CD4-positive, alpha-beta T cell (primary cell): Measurements from ENCODE around the gene FZD8. TPM values are rescaled to one million over a fixed set of nuclear protein-coding genes. Genes with fewer than 3 reads are reported as not detected.

Source experiments
- ATAC-seq: fragments of 200-7000 bp; cut with Tn5 transposase; one replicate; pipeline ENCODE4 v1.10.0; 2022; ENCODE audit warnings: mild to moderate bottlenecking; ENCODE audit not compliant: poor library complexity
- CTCF ChIA-PET: fragments of 350-600 bp; sonication (Branson Sonifier 250); formaldehyde crosslinking; loops from one replicate; lab custom pipeline; 2021; ENCODE audit warnings: antibody characterized with exemption, inconsistent platforms; lab: Charles Lee
- POLR2A ChIA-PET: fragments of 350-600 bp; sonication (Branson Sonifier 250); formaldehyde crosslinking; loops from one replicate; lab custom pipeline; 2021; ENCODE audit warnings: antibody characterized with exemption, inconsistent platforms; lab: Charles Lee
- DNase-seq, 14 experiments: peaks; one replicate each; pipeline ENCODE4 v3.0.0-alpha.2; 2013 to 2020; ENCODE audit warnings: mixed read lengths in 2 of 14
- H3K27ac ChIP-seq, 2 donors: one replicate each; pipeline versions ENCODE4 v1.5.1 to v1.7.0; 2013; ENCODE audit warnings: low read length in 2 of 2, low read depth in 1 of 2, mild to moderate bottlenecking in 1 of 2
- H3K27me3 ChIP-seq, 2 experiments: 1 replicate in 1 of 2; 2 replicates in 1 of 2; pipeline versions ENCODE4 v1.6.1 to v1.7.0; 2013; ENCODE audit warnings: low read length in 2 of 2, control low read depth in 1 of 2, mild to moderate bottlenecking in 1 of 2, moderate library complexity in 1 of 2; ENCODE audit not compliant: insufficient read depth in 2 of 2, control insufficient read depth in 1 of 2
- H3K36me3 ChIP-seq: one replicate; pipeline ENCODE4 v1.6.1; 2013; ENCODE audit warnings: low read length, control low read depth; ENCODE audit not compliant: insufficient read depth
- H3K4me1 ChIP-seq: one replicate; pipeline ENCODE4 v1.6.1; 2013; ENCODE audit warnings: low read length, control low read depth; ENCODE audit not compliant: insufficient read depth
- H3K4me3 ChIP-seq: one replicate; pipeline ENCODE4 v1.5.1; 2013; ENCODE audit warnings: mild to moderate bottlenecking, low read length, moderate library complexity
- H3K9me3 ChIP-seq, 2 experiments: 1 replicate in 1 of 2; 2 replicates in 1 of 2; pipeline versions ENCODE4 v1.6.1 to v1.7.0; 2013; ENCODE audit warnings: low read length in 2 of 2, mild to moderate bottlenecking in 2 of 2, control low read depth in 1 of 2, moderate library complexity in 1 of 2; ENCODE audit not compliant: control insufficient read depth in 1 of 2, insufficient read depth in 1 of 2
- H3K27ac Mint-ChIP-seq: one replicate; pipeline ENCODE4 v1.8.0; 2020; ENCODE audit warnings: mixed read lengths
- H3K27me3 Mint-ChIP-seq: one replicate; pipeline ENCODE4 v1.8.0; 2021; ENCODE audit warnings: mixed read lengths
- H3K36me3 Mint-ChIP-seq: one replicate; pipeline ENCODE4 v1.8.0; 2021; ENCODE audit warnings: low read depth, mixed read lengths
- H3K4me1 Mint-ChIP-seq: one replicate; pipeline ENCODE4 v1.8.0; 2021; ENCODE audit warnings: low read depth, mixed read lengths
- H3K4me3 Mint-ChIP-seq: one replicate; pipeline ENCODE4 v1.8.0; 2020; ENCODE audit warnings: mild to moderate bottlenecking, mixed read lengths
- H3K9me3 Mint-ChIP-seq: one replicate; pipeline ENCODE4 v1.8.0; 2020; ENCODE audit warnings: mixed read lengths
- CTCF ChIP-seq: fragments of 200-600 bp; IDR thresholded peaks from one replicate; pipeline ENCODE4 v1.8.0; 2022; ENCODE audit warnings: antibody characterized with exemption, mild to moderate bottlenecking
- intact Hi-C, 2 experiments: fragments of 100-400 bp; cut with DNase I in 1 of 2; cut with micrococcal nuclease in 1 of 2; formaldehyde crosslinking; loops; one replicate each; pipeline versions ENCODE4 v1.15.1 to v1.9.0; 2023 to 2025; cut with DNase I, micrococcal nuclease
- total RNA-seq, 174 experiments: library from RNA in 2 of 174; stranded (reverse) in 2 of 174; gene quantifications; one replicate each; pipeline ENCODE4 v1.2.3 and lab custom pipeline; 2021 to 2026

The FZD8 gene
- total RNA-seq, 2 experiments from 2014 or later: 2.1 to 2.2 TPM

- peaks cover 67% of the 10 kb centered on the region for H3K27me3 Mint-ChIP-seq
- H3K27me3 ChIP-seq: peaks cover 15 to 29% of the 10 kb centered on the region in 2 experiments
Measured at GRCh38 chr10:35639728-35640401, 2.2 kb downstream of the FZD8 start.

GRCh38 chr10:35639021-35639727 is 2.9 kb downstream of the FZD8 start:
- no peak overlapping the region for H3K27ac Mint-ChIP-seq
- no peak for TF ChIP-seq CTCF
- no peaks in the 10 kb centered on the region for H3K36me3 ChIP-seq
- no peak overlapping the region for H3K4me3 ChIP-seq
- peaks cover 15 to 29% of the 10 kb centered on the region in 2 experiments for H3K27me3 ChIP-seq
- ATAC-seq (no peak), DNase-seq (peak in 2 of 14 experiments; percentile 1 to 11)
- no peaks in the 10 kb centered on the region for H3K9me3 Mint-ChIP-seq
- POLR2A ChIA-PET: no interaction called here
- H3K27me3 Mint-ChIP-seq: peaks cover 67% of the 10 kb centered on the region
- intact Hi-C loops: loop anchor here (5.0 to 10.0 kb wide), 3 partner anchors 404 to 1243 kb away; no protein-coding TSS in a partner anchor
- no peaks in the 10 kb centered on the region for H3K9me3 ChIP-seq
- H3K36me3 Mint-ChIP-seq: no peaks in the 10 kb centered on the region
- H3K4me1 ChIP-seq: peaks cover 31% of the 10 kb centered on the region
- H3K27ac ChIP-seq: no peak overlapping the region
- H3K4me1 Mint-ChIP-seq: peaks cover 38% of the 10 kb centered on the region
- peak overlapping the region; percentile 86 for H3K4me3 Mint-ChIP-seq
- CTCF ChIA-PET: no interaction called here

More at GRCh38 chr10:35639728-35640401, 2.2 kb downstream of the FZD8 start:
- ChIA-PET POLR2A (no interaction called here), CTCF (no interaction called here)
- H3K36me3 ChIP-seq: no peaks in the 10 kb centered on the region
- Mint-ChIP-seq H3K4me1 (peaks cover 45% of the 10 kb centered on the region), H3K9me3 (no peaks in the 10 kb centered on the region), H3K27ac (no peak overlapping the region), H3K36me3 (no peaks in the 10 kb centered on the region), H3K4me3 (peak overlapping the region; percentile 86)
- ATAC-seq: no peak
- peak in 3 of 14 experiments; percentile 8 to 34 (median 9) for DNase-seq
- intact Hi-C loops: loop anchor here (5.0 to 10.0 kb wide), 4 partner anchors 303 to 1242 kb away; partner anchors contain the start of gene CCNY (in 1 of the 2)
- no peak overlapping the region for H3K27ac ChIP-seq
- peaks cover 31% of the 10 kb centered on the region for H3K4me1 ChIP-seq
- H3K4me3 ChIP-seq: peak overlapping the region; percentile 45
- TF ChIP-seq CTCF: no peak
- H3K9me3 ChIP-seq: no peaks in the 10 kb centered on the region

- Histone ChIP-seq H3K4me3 (no peak overlapping the region), H3K4me1 (peaks cover 26% of the 10 kb centered on the region), H3K27ac (no peak overlapping the region), H3K36me3 (no peaks in the 10 kb centered on the region), H3K27me3 (peaks cover 15 to 29% of the 10 kb centered on the region in 2 experiments), H3K9me3 (no peaks in the 10 kb centered on the region)
- intact Hi-C loops: loop anchor here (5.0 to 10.0 kb wide), 3 partner anchors 403 to 1244 kb away; no protein-coding TSS in a partner anchor
- H3K36me3 Mint-ChIP-seq: no peaks in the 10 kb centered on the region
- peaks cover 27% of the 10 kb centered on the region for H3K4me1 Mint-ChIP-seq
- H3K27me3 Mint-ChIP-seq: peaks cover 66% of the 10 kb centered on the region
- TF ChIP-seq CTCF: no peak
- no peaks in the 10 kb centered on the region for H3K9me3 Mint-ChIP-seq
- no peak for DNase-seq
- no peak overlapping the region for H3K4me3 Mint-ChIP-seq
- CTCF ChIA-PET: no interaction called here
- ATAC-seq: no peak
- no peak overlapping the region for H3K27ac Mint-ChIP-seq
- POLR2A ChIA-PET: interaction anchor here (1.3 kb wide), 1 partner anchor 8 kb away, joined by 3 read pairs; no protein-coding TSS in a partner anchor
Measured at GRCh38 chr10:35638101-35638500, 4.0 kb downstream of the FZD8 start.
